ENCODE results near the gene ENTR1. TPM values are rescaled to one million over a fixed set of nuclear protein-coding genes. Genes with fewer than 3 reads are reported as not detected.

ENTR1 gene, protein sequence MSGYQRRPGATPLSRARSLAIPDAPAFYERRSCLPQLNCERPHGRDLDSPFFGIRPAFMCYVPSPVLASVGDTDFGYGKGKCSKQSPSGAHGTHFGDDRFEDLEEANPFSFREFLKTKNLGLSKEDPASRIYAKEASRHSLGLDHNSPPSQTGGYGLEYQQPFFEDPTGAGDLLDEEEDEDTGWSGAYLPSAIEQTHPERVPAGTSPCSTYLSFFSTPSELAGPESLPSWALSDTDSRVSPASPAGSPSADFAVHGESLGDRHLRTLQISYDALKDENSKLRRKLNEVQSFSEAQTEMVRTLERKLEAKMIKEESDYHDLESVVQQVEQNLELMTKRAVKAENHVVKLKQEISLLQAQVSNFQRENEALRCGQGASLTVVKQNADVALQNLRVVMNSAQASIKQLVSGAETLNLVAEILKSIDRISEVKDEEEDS
- 30.3 and 40.9 TPM in 2 replicates for total RNA-seq

DNA sequence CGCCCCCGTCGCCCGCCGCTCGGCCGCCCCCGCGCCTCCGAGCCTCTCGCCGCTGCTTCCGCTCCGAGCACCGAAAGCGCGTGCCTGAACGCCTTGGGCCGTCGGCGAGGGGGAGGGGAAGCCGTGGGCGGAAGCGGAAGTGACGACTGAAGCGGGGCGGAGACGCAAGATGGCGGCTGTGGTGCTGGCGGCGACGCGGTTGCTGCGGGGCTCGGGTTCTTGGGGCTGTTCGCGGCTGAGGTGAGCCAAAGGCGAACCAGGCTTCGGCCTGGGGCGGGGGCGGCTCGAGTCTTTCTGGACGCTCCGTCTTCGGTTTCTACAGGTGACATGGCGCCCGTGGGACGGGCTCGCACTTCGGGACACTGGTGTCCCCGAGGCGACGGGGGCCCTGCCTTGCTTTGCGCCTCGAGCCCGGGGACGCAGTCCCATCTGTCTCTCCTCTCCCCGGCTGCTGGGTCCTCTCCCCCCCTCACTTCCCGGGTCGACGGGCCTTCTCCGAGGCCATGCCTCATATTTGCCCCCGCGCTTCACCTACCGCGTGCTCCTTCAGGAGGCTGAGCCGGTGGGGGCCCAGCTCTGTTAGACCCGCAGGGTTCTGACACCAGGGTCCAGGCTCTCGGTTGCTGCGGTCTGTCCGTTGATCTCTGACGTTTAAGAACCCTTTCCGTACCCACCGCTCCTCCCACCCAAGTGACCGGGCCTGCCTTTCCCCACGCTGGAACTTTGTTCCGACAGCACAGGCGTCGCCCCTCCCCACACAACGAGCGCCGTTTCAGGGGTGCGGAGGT is at the start of gene ENTR1, which contains the start of gene PMPCA:
ENTR1 (minus strand) TSS at position 115 of the 788 bp plus-strand sequence. CDS start 217 bp downstream, outside the sequence.
PMPCA (plus strand) TSS at position 159 of the 788 bp plus-strand sequence; CDS start at position 170, 11 bp downstream.

DNA sequence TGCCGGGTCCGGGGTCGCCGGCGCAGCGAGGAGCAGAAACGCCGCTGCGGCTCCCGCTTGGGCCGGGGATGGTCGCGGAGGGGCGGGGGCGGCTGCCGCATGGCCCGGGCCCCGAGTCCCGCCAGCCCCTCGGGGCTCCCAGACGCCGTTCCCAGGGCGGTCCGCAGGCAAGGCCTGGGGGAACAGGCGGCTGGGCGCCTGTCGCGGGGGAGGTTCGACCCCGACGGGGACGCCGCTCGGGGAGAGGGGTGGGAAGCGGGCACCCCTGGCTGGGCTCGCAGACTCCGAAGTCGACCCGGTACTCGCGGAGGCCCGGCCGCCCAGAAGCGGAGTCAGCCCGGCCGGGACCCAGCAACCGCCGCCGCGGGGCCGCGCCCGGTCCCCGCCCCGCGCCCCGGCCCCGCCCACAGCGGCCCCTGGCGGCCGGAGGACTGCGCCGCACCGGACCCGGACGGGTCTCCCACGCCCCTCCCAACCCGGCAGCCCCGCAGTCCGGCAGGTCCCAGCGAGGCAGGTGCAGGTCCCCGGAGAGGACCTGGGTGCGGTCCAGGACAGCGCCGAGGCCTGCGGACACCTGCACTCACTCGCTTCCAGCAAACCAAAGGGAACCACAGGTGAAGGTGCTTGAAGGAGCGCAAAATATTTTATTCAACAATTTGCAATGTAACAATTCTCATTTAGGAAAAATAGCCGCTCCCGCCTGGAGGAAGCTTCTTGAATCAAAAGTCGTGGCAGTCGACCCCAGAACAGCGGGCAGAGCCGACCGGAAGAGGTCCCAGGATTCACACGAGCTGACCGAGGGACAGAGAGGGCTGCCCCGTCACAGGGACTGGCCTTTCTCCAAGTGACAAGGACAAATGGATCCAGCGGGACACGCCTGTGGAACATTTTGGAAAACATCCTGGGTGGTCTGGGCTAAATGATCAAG is 29.3 kb upstream of the ENTR1 start, which contains the start of gene INPP5E:
INPP5E (minus strand) TSS at position 365 of the 928 bp plus-strand sequence. CDS start 426 bp downstream, outside the sequence.

DNA sequence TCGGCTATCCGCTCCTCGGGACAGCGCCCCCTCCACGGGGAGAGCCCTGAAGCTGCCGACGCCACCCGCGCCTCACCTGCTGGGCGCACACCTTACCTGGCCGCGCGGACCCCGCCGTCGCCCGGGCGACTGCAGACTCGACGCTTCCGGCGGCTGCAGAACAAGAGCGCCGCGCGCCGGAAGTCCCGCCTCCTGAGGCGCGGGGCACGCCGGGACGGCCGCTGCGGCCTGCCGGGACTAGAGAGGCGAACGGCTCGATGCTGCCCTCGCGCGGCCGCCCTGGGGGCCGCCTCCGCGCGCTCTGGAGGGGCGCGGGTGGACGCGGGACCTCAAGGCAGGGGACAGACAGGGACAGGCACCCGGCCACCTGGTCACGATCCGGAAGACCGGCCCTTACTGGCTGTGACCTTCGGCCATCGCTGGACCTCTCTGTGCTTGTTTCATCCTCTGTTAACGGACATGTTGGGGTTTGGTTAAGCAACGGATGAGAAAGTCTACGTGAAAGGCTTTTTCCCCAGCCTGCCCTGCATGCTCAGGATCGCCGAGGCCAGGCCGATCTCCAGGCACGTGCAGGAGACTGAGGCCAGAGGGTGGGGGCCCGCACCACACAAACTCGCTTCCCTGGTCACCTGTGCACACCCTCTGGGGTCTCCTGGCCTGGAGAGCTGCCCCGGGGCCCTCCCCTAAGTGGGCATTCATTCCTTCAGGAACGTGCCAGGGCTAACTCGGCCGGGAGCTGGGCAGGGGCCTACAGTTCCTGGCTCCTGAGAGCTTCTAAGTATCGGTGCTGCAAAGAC is 10.2 kb downstream of the ENTR1 start, which contains the start of gene SNAPC4:
SNAPC4 (minus strand) TSS at position 133 of the 797 bp plus-strand sequence. CDS start 1,742 bp downstream, outside the sequence.

DNA sequence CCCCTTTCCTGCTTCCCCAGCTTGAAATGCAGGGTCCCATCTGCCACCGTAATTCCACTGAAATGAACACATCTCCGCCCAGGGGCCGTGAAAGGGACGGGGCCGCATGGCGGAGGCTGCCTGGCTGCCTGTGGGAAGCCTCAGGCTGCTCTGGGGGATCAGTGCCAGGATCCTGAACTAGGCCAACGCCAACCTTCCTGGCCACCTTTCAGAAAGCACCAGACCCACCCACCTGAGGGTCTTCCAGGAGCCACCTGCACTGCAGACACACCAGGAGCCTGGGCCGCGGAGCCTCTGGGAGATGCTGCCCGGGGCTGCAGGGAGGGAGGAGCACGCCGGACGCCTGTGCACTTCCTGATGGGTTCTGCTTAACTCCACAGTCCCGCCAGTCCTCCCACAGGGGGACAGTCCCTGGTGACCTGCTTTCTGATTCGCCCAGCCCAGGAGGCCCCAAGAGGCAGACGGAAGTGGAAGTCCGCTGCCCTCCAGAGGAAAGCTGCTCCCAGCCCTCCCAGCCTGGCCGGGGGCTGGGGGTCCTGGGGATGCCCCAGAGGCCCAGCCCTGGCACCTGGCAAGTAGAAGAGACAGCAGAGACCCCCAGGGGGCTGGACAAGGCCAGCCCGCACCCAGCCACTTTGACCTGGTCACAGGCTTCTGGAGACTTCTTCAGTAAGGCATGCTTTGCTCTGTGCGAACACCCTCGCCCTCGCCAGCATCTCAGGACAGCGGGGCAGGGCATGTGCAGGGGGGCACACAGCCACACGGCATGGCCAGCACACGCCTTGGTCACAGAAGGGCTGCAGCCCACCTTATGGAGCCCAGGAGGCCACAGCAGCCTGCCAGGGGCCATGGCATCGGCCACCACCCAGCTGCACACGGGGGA is 36.9 kb downstream of the ENTR1 start, which contains the start of gene CARD9:
CARD9 (minus strand) TSS at position 370 of the 883 bp plus-strand sequence. CDS start 1,591 bp downstream, outside the sequence.

DNA sequence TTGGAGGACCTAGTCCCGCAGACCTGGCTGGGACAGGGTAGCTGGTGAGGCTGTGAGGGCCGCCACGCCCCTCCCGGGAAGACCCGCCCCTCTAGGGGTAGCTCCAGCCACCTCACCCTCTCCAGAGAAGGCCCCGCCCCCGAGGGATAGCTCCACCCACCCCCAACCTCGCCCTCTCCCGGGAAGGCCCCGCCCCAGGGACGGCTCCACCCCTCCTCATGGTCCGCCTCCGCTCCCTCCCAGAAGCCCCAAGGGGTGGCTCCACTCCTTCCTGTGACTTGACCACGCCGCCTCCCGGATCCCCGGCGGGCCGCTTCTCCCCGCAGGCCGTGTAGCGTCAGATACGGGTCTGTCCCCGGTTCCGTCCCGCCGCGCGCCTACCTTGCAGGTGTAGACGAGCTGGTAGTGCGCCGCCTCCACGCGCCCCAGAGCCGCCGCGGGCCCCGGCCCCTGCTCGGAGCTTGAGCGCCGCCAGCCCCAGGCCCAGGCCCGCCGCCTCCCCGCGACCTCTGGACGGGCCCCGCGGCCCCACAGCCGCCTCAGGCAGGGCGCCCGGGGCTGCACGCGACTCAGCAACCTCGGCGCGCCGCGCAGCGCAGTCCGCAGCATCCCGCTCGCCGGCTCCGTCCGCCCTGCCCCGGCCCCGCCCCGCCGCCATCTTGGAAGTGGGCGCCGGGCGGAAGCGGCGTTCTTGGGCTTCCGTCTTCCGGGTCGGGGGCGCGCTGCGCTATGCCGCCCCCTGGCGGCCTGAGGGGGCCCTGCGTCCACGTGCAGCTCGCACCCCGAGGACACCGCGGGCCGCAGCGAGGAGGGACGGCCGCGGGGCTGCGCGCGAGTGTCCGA is 47.1 kb downstream of the ENTR1 start, which contains the start of gene DNLZ:
DNLZ (minus strand) TSS at position 639 of the 843 bp plus-strand sequence; CDS start at position 609, 30 bp downstream.

Other genes with a start within 250 kb of the ENTR1 start
- gene LHX3, start 205.5 kb downstream of the ENTR1 start, total RNA-seq = not detected in 2 replicates
- 10.6 and 17.2 TPM in 2 replicates for gene QSOX2, start 164.8 kb downstream of the ENTR1 start, total RNA-seq
- not detected in 2 replicates for gene CCDC187, start 106.5 kb downstream of the ENTR1 start, total RNA-seq
- 53.4 and 71.6 TPM in 2 replicates for gene GPSM1, start 83.1 kb downstream of the ENTR1 start, total RNA-seq
- 23.0 and 29.3 TPM in 2 replicates for gene DNLZ, start 46.9 kb downstream of the ENTR1 start, total RNA-seq
- gene CARD9, start 36.9 kb downstream of the ENTR1 start, total RNA-seq = 1.2 and 4.7 TPM in 2 replicates
- gene SNAPC4, start 10.4 kb downstream of the ENTR1 start, total RNA-seq = 6.1 and 7.3 TPM in 2 replicates
- gene PMPCA, start within 50 bp of the ENTR1 start, total RNA-seq = 41.2 and 54.3 TPM in 2 replicates
- 6.3 and 10.0 TPM in 2 replicates for gene INPP5E, start 29.2 kb upstream of the ENTR1 start, total RNA-seq
- gene SEC16A, start 72.4 kb upstream of the ENTR1 start, total RNA-seq = 46.7 and 58.1 TPM in 2 replicates
- gene NOTCH1, start 135.4 kb upstream of the ENTR1 start, total RNA-seq = 11.7 and 13.7 TPM in 2 replicates

Measured in epithelial cell of alveolus of lung (primary cell).